ENCODE measurements around the gene LRCH1.

GRCh38 chr13:46663206-46664037 lies 110.5 kb downstream of the LRCH1 start:
- TF ChIP-seq CTCF (IDR thresholded peaks at IDR 0.05): no peak
- no peak for TF ChIP-seq SP1 (CRISPR knock-in tag; conservative IDR thresholded peaks at IDR 0.05)
- TF ChIP-seq PRDM15 (CRISPR knock-in tag; IDR thresholded peaks at IDR 0.05): no peak
